ENCODE results near the gene CNTLN. TPM values are rescaled to one million over a fixed set of nuclear protein-coding genes. Genes with fewer than 3 reads are reported as not detected.

Gene CNTLN
- total RNA-seq, 1 donor from 2014 or later = 16.7 TPM

DNA sequence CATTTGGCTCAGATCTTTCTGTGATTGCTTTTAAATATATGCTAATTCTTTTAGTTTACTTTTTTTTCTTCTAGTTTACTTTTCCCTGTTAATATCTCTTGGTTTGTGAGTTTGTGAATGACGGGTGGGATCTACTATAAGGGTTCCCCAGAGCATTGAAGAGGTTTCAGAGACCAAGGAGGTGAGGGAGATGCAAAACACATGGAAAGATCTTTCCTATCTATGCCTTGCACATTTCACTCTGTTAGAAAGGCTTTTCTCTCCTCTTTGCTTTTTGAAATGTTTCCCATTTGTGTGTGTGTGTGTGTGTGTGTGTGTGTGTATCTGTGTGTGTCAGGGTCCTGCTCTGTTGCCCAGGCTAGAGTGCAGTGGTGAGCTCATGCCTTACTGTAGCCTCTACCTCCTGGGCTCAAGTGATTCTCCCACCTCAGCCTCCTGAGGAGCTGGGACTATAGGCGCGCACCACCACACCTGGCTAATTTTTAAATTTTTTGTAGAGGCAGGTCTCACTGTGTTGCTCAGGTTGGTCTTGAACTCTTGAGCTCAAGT lies 50.7 kb downstream of the CNTLN start:
- peaks cover 2% of the 10 kb centered on the region for H3K36me3 Mint-ChIP-seq (ENCODE audit: low read depth)
- H3K4me1 Mint-ChIP-seq = peaks cover 6% of the 10 kb centered on the region
- H3K27ac Mint-ChIP-seq (ENCODE audit: unreplicated experiment) = no peak overlapping the region
- H3K9me3 Mint-ChIP-seq = peaks cover 2% of the 10 kb centered on the region
- no peaks in the 10 kb centered on the region for H3K27me3 Mint-ChIP-seq (ENCODE audit: low read depth)
- TF ChIP-seq, protein P1, sequence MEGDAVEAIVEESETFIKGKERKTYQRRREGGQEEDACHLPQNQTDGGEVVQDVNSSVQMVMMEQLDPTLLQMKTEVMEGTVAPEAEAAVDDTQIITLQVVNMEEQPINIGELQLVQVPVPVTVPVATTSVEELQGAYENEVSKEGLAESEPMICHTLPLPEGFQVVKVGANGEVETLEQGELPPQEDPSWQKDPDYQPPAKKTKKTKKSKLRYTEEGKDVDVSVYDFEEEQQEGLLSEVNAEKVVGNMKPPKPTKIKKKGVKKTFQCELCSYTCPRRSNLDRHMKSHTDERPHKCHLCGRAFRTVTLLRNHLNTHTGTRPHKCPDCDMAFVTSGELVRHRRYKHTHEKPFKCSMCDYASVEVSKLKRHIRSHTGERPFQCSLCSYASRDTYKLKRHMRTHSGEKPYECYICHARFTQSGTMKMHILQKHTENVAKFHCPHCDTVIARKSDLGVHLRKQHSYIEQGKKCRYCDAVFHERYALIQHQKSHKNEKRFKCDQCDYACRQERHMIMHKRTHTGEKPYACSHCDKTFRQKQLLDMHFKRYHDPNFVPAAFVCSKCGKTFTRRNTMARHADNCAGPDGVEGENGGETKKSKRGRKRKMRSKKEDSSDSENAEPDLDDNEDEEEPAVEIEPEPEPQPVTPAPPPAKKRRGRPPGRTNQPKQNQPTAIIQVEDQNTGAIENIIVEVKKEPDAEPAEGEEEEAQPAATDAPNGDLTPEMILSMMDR (conservative IDR thresholded peaks at IDR 0.05) = no peak
- DNase-seq (ENCODE audit: low read depth, low spot score) = no peak
- no peak overlapping the region for H3K4me3 Mint-ChIP-seq

DNA sequence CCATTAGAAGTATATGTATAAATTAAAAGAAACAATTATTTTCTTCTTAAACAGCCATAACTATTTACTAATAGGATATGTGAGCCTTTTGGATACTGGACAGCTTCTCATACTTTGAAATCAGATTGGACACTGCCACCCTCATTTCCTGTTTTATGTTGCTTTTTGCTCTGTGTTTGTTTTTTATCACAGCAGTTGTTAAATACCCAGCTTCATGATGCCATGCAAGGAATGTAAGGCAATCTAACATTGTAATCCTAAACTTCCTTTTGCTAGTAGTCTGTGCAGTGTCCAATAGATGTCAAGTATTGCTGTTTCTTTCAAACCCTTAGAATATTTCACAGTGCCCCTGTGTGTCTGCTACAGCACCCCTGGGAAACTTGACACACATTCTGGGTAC lies 56.2 kb downstream of the CNTLN start:
- DNase-seq (ENCODE audit: low read depth, low spot score) = no peak
- no peak overlapping the region for H3K4me3 Mint-ChIP-seq
- H3K27me3 Mint-ChIP-seq (ENCODE audit: low read depth) = no peaks in the 10 kb centered on the region

DNA sequence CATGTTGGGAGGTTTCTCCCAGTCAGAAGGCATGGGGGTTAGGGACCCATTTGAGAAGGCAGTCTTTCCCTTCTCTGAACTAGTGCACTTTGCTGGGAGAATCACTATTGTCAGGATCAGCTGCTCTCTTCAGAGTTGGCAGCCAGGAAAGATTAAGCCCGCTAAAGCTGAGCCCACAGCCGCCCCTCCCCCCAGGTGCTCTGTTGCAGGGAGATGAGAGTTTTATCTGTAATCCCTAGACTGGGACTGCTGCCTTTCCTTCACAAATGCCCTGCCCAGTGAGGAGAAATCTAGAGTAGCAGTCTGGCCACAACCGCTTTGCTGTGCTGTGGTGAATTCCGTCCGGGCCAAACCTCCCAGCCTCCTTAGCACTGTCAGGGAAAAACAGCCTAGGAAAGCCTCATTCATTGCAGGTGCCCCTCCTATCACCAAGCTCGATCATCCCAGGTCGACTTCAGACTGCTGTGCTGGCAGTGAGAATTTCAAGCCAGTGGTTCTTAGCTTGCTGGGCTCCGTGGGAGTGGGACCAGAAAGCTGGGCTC lies 69.8 kb downstream of the CNTLN start:
- peaks cover 69% of the 10 kb centered on the region for H3K36me3 Mint-ChIP-seq (ENCODE audit: low read depth)
- peaks cover 44% of the 10 kb centered on the region for H3K9me3 Mint-ChIP-seq
- H3K27ac Mint-ChIP-seq (ENCODE audit: unreplicated experiment) = no peak overlapping the region
- H3K4me1 Mint-ChIP-seq = peaks cover 15% of the 10 kb centered on the region
- no peak overlapping the region for H3K4me3 Mint-ChIP-seq
- TF ChIP-seq, protein P1 (conservative IDR thresholded peaks at IDR 0.05) = no peak
- DNase-seq (ENCODE audit: low read depth, low spot score) = no peak
- no peaks in the 10 kb centered on the region for H3K27me3 Mint-ChIP-seq (ENCODE audit: low read depth)

More for the DNA sequence above, 56.2 kb downstream of the CNTLN start:
- Mint-ChIP-seq H3K9me3 (peaks cover 11% of the 10 kb centered on the region), H3K27ac (ENCODE audit: unreplicated experiment) (no peak overlapping the region), H3K4me1 (peaks cover 10% of the 10 kb centered on the region), H3K36me3 (ENCODE audit: low read depth) (peaks cover 18% of the 10 kb centered on the region)
- TF ChIP-seq, protein P1 (conservative IDR thresholded peaks at IDR 0.05) = no peak

DNA sequence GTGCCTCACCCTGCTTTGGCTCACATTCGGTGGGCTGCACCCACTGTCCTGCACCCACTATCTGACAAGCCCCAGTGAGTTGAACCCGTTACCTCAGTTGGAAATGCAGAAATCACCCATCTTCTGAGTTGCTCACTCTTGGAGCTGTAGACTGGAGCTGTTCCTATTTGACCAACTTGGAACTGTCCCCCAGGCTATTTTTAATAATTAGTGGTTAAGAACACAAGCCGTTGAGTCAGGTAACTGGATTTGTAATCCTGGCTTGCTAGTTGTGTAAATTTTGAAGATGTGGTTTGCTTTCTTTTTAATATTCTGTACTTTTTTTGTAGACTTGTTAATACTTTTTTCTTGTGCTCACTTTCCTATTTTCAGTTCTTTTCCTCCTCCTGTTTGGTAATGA lies 81.2 kb downstream of the CNTLN start:
- Mint-ChIP-seq H3K4me3 (no peak overlapping the region), H3K27me3 (ENCODE audit: low read depth) (no peaks in the 10 kb centered on the region), H3K36me3 (ENCODE audit: low read depth) (peaks cover 35% of the 10 kb centered on the region), H3K27ac (ENCODE audit: unreplicated experiment) (no peak overlapping the region), H3K9me3 (peaks cover 5% of the 10 kb centered on the region), H3K4me1 (no peaks in the 10 kb centered on the region)
- TF ChIP-seq, protein P1 (conservative IDR thresholded peaks at IDR 0.05) = no peak
- DNase-seq (ENCODE audit: low read depth, low spot score) = no peak

DNA sequence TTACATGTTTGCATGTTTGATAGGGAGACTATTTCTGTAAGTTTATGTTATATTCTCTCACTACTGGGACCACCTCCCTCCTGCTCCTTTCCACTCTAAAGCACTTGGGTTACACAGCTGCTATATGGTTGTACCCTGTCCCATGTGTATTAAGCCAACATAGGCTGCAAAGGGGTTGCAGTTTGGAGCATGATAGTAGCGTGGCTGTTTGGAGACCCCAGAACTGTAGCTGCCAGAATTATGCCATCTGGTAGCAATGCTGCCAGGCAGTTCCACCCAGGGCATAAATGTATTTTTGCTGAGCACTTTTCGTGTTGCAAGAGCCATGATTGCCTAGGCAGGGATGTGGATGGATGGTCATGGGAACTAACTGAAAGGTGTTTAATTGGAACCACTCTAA lies 81.8 kb downstream of the CNTLN start:
- H3K27ac Mint-ChIP-seq (ENCODE audit: unreplicated experiment) = no peak overlapping the region
- peaks cover 32% of the 10 kb centered on the region for H3K36me3 Mint-ChIP-seq (ENCODE audit: low read depth)
- TF ChIP-seq, protein P1 (conservative IDR thresholded peaks at IDR 0.05) = no peak
- DNase-seq (ENCODE audit: low read depth, low spot score) = no peak
- H3K4me3 Mint-ChIP-seq = no peak overlapping the region
- no peaks in the 10 kb centered on the region for H3K4me1 Mint-ChIP-seq
- H3K9me3 Mint-ChIP-seq = peaks cover 5% of the 10 kb centered on the region
- H3K27me3 Mint-ChIP-seq (ENCODE audit: low read depth) = no peaks in the 10 kb centered on the region

Measured in neural crest cell (in vitro differentiated cells).